Hindlimb muscle (tissue), 1 donor: ENCODE measurements around the gene DYNC1H1. TPM values are rescaled to one million over a fixed set of nuclear protein-coding genes. Genes with fewer than 3 reads are reported as not detected.
"Not testable (repeated sequence)": the region's sequence is repeated elsewhere in the genome, so short reads cannot be mapped to it uniquely, and the experiment has no call there.

Experiments used
- DNase-seq: peaks from one replicate; pipeline ENCODE4 v3.0.0-alpha.2; 2013
- polyA plus RNA-seq: library from polyadenylated mRNA; unstranded; fragments of 120-200 nt; gene quantifications from one replicate; pipeline ENCODE4 v1.2.1, GENCODE V29; 2013; ENCODE audit not compliant: insufficient read length

Gene DYNC1H1
- polyA plus RNA-seq, 1 donor, result 274 TPM

- no peak for DNase-seq
These were observed 78.3 kb downstream of the DYNC1H1 start for GRCh38 chr14:102042699-102043098.

- no peak for DNase-seq
These were observed 79.1 kb downstream of the DYNC1H1 start for GRCh38 chr14:102043251-102044025.

- DNase-seq, result no peak
These were observed 80.2 kb downstream of the DYNC1H1 start for GRCh38 chr14:102044566-102044965.

DNA sequence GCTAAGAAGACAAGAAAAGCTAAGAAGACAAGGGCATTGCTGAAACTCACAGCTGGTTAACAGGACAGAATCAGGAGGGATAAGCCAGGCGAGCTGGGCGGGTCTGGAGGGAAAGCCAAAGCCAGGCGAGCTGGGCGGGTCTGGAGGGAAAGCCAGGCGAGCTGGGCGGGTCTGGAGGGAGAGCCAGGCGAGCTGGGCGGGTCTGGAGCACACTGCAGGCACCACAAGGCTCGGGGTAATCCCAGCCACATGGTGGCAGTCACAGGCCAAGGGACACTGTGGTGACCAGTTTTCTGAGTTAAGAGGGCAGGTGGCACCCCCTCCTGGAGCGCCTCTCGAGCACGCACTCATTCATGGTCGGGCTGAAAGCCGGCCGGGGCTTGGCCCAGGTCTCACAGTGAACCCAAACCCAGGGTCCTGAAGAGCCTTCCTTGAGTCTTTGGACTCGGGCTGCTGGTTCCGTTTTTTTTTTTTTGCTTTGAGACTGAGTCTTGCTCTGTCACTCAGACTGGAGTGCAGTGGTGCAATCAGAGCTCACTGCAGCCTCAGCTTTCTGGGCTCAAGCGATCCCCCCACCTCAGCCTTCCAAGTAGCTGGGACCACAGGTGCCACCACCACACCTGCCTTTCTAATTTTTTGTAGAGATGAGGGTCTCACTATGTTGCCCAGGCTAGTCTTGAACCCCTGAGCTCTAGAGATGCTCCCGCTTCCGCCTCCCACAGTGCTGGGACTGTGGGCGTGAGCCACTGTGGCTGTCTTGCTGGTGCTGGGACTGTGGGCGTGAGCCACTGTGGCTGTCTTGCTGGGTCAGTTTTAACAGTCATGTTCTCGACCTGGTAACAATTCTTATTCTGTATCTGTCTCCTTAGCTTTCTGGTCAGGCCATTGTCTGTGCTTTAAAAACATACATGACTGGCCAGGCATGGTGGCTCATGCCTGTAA is 82.2 kb downstream of the DYNC1H1 start:
- DNase-seq, result peak; percentile 84

- DNase-seq, result no peak
These were observed 83.6 kb downstream of the DYNC1H1 start for GRCh38 chr14:102047808-102048540.

DNA sequence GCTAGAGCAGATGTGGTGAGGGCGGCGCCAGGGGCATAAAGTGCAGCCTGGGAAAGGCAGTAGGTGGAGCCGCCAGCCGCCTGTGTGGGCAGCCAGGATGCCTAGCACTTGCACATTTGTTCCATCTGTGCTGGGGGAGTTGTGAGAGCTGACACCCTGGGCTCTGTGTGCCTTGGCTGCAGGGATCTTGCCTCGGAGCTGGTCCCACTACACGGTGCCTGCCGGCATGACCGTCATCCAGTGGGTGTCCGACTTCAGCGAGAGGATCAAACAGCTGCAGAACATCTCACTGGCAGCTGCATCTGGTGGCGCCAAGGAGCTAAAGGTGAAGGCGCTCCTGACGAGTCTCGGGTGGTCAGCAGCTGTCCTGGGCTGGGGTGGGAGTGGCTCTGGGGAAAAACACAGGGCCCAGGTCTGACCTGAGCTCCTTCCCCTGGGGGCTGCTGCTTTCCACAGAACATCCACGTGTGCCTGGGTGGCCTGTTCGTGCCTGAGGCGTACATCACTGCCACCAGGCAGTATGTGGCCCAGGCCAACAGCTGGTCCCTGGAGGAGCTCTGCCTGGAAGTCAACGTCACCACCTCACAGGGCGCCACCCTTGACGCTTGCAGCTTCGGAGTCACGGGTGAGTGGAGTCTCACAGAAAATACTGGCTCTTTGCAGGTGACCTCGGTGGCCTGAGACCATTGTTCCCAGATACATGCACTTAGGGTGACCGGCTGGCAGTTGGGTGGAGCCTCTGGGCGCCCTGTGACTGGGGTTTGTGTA is 85.1 kb downstream of the DYNC1H1 start:
- DNase-seq, result no peak

- no peak for DNase-seq
These were observed 85.6 kb downstream of the DYNC1H1 start for GRCh38 chr14:102050026-102050405.

- DNase-seq, result peak; percentile 44
These were observed 86.3 kb downstream of the DYNC1H1 start for GRCh38 chr14:102050625-102051024.

- DNase-seq, result no peak
These were observed 88.1 kb downstream of the DYNC1H1 start for GRCh38 chr14:102052522-102052921.

DNA sequence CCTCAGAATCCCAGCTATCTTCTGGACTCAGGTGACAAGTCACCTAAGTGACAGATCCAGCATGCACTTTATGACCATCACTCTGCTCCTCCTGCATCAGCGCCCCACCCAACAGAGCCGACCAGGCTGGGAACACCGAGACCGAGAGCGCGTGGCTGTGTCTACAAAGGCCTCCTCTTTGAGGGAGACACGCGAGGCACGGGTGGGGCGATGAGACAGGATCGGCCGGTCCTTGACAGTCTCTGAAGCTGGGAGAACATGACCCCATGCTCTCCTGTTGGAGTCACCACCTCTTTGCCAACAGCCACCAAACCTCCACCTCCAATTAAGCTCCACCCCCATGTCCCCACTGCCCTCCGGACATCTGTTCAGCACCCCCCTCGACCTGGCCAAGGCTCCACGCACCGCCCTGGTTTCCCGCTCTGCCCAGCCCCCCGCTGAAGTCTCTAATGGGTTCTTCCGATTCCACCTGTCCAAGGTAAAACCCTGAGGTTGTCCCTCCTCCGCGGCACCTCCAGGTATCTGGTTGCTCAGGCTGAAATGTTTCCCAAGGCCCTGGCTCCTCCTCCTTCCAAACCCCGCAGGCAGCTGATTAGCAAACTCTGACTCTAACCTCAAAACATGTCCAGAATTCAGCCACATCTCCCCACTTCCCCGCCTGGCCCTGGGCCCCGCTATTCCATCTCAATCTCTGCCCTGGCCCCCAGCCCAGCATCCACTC is 91.0 kb downstream of the DYNC1H1 start:
- DNase-seq, result no peak

DNA sequence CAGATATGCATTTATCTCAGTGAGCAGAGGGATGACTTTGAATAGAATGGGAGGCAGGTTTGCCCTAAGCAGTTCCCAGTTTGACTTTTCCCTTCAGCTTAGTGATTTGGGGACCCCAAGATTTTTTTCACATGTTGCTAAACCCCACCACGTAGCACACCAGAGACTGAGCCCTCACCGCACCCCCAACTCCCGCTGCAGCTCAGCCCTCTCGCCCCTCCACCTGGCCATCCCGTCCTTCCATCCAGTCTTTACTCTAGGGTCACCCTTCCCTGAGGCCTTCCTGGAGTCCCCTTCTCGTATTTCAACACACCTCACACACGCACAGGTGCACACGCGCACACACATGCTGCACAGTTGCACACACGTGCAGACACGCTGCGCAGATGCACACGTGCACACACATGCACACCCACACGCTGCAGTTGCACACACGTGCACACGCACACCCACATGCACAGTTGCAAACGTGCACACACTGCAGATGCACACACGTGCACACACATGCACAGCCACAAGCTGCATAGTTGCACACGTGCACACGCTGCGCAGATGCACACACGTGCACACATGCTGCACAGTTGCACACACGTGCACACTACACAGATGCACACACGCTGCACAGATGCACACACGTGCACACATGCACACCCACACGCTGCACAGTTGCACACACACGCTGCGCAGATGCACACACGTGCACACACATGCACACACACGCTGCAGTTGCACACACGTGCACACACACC is 92.5 kb downstream of the DYNC1H1 start:
- DNase-seq, result no peak

DNA sequence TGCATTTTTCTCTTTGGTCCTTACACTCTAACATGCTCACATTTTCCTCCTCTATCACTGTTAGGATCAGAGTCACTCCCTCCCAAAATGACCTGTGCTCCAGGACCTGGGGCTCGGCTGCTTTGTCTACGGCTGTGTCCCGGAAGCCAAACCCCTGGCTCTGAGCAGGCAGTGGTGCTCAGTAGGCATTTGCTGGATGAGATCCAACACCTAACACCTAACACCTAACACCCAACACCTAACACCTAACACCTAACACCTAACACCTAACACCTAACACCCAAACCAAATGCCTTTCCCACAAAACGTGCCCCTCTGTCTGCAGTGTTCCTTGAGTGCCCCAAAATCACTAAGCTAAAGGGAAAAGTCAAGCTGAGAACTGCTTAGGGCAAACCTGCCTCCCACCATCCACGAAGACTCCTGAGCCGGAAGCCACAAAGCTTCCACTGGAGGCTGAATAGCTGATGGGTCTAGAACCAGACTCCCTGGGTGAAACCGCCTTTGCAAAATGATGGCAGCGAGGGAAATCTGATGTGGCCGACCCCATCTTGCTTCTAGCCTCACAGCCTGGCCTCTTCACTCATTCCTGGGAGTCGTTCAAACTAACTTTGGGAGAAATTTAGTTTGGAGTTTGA is 93.2 kb downstream of the DYNC1H1 start:
- no peak for DNase-seq

DNA sequence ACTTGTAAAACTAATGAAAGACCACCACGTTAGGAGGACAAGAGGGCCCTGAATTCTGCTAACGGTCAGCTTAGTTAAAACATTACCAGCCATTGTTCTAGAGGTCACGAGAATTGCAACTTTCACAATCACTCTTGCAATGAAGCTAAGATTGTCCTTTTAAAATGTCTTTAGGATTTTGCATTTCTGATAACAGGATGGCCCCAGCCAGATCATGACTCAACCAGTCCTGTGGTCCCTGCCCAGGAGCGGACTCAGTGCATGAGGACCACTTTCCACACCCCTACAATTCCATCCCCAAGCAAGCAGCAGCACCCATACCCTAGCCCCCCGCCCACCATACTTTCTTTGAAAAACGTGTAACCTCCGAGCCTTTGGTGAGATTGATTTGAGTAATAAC is 93.8 kb downstream of the DYNC1H1 start:
- no peak for DNase-seq

GRCh38 chr14:102058961-102059360 is 94.6 kb downstream of the DYNC1H1 start:
- no peak for DNase-seq

DNA sequence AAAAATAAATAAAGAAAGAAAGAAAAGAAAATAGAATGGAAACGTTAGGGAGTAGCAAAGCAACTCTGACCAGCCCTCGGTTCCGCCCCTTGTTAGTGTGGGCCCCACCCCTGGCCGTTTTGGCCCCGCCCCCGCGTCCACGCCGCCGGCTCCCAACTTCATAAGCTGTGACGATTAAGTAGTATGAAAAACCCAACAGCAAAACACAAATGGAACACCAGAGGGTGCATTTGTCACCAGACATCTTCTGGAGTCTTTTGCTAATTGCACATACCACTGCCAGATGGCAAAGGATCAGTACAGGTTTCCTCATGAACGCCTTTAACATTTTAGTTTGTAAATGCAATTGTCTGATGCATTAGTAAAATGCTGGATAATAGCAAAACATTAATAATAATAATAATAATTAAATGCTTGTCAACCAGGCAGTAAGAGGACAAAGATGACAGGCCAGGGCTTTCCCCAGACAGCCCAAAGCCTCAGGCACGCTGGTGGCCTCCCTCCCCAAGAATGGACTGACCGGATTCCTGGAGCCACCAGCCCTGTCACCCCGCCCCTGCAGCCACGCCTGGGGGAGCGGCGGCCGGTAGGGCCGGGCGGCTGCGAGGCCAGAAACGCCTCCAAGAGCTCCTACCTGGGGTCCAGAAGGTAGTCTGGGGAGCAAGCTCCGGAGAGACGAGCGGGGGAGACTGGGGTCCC is 98.9 kb downstream of the DYNC1H1 start:
- peak; percentile 62 for DNase-seq

DNA sequence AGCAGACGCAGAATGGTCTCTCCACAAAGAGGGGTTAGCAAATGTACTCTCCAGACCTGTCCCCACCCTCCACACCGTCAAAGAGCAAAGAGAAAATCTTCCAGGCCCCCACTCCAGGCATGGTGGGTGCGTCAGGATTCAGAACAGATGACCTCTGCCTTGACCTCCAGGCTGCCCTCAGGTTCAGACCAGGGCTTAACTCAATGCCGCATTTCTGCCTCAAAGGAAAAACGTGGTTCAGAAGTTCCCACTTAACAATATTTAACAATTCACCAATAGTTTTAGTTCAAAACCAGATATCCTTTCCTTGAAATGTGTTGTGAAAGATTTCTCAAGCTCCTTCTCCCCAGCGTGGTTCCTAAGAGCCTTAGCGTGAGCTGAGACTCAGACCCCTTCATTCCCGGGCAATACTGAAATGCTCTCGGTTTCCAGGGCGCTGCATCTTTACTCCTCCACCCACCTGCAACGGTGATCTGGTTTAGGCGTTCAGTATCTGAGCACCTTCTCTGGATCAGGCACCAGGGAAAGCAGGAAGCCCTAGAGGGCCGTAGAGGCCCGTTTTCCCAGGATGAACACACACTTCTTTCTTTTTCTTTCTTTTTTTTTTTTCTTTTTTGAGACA is 99.5 kb downstream of the DYNC1H1 start:
- no peak for DNase-seq

DNA sequence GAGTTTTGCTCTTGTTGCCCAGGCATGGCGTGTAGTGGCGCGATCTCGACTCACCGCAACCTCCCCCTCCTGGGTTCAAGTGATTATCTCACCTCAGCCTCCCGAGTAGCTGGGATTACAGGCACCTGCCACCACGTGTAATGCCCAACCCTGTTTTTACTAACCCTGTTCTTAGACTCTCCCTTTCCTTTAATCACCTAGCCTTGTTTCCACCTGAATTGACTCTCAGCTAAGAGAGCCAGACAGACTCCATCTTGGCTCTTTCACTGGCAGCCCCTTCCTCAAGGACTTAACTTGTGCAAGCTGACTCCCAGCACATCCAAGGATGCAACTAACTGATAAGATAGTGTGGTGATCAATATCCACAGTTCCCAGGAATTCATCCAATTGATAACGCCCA is 100.2 kb downstream of the DYNC1H1 start:
- not testable (repeated sequence) for DNase-seq

- no peak for DNase-seq
These were observed 101.7 kb downstream of the DYNC1H1 start for GRCh38 chr14:102066041-102066451.
